Heart left ventricle (tissue), 16 donors: ENCODE measurements around the gene PTPRN2. TPM values are rescaled to one million over a fixed set of nuclear protein-coding genes. Genes with fewer than 3 reads are reported as not detected.

Source experiments
- ATAC-seq, 4 donors: fragments of 200-7000 bp; cut with Tn5 transposase; one replicate each; pipeline ENCODE4 v1.9.1; 2020 to 2022; ENCODE audit warnings: moderate library complexity in 4 of 4, mild to moderate bottlenecking in 3 of 4, moderate number of reproducible peaks in 1 of 4
- DNase-seq, 5 donors: peaks; one replicate each; pipeline ENCODE4 v3.0.0-alpha.2; 2020
- H3K27ac ChIP-seq, 12 donors: fragments of 200-600 bp; sonication (generic) in 4 of 12; one replicate each; pipeline versions ENCODE4 v1.5.0 to v1.8.0; 2016 to 2022; ENCODE audit warnings: mild to moderate bottlenecking in 2 of 12
- H3K27me3 ChIP-seq, 9 donors: fragments of 200-600 bp; sonication (generic) in 2 of 9; one replicate each; pipeline versions ENCODE4 v1.5.1 to v1.8.0; 2016 to 2022; ENCODE audit warnings: mild to moderate bottlenecking in 3 of 9
- H3K36me3 ChIP-seq, 9 donors: fragments of 200-600 bp; sonication (generic) in 2 of 9; one replicate each; pipeline versions ENCODE4 v1.5.0 to v1.8.0; 2018 to 2022; ENCODE audit warnings: mild to moderate bottlenecking in 2 of 9
- H3K4me1 ChIP-seq, 12 donors: fragments of 200-600 bp; sonication (generic) in 4 of 12; one replicate each; pipeline versions ENCODE4 v1.5.0 to v1.8.0; 2016 to 2022; ENCODE audit warnings: mild to moderate bottlenecking in 3 of 12
- H3K4me3 ChIP-seq, 12 donors: fragments of 200-600 bp; sonication (generic) in 4 of 12; one replicate each; pipeline versions ENCODE4 v1.5.0 to v1.8.0; 2017 to 2022; ENCODE audit warnings: mild to moderate bottlenecking in 9 of 12, moderate library complexity in 4 of 12
- H3K9me3 ChIP-seq, 12 donors: fragments of 200-600 bp; sonication (generic) in 4 of 12; one replicate each; pipeline versions ENCODE4 v1.5.0 to v1.8.0; 2016 to 2022; ENCODE audit warnings: mild to moderate bottlenecking in 1 of 12
- POLR2A ChIP-seq, 2 donors: fragments of 450-650 bp; IDR thresholded peaks; one replicate each; pipeline ENCODE4 v1.6.1; 2017; ENCODE audit warnings: antibody characterized with exemption in 2 of 2, mild to moderate bottlenecking in 2 of 2, moderate library complexity in 2 of 2
- whole genome bisulfite sequencing, 4 donors: extraction: QIAGEN DNeasy Blood & Tissue Kit in 2 of 4; methylation state at CpG; one replicate each; pipeline versions ENCODE4 v1.1.5 to v1.1.7; 2013 to 2018; 5-methylcytosine and 5-hydroxymethylcytosine counted together
- intact Hi-C, 10 donors: fragments of 100-400 bp; cut with DNase I; formaldehyde crosslinking; loops; one replicate each; pipeline versions ENCODE4 v1.11.1 to v1.14.2; 2022
- polyA plus RNA-seq, 2 donors: library from polyadenylated mRNA; stranded (reverse); fragments of 200-250 nt; gene quantifications; one replicate each; pipeline ENCODE4 v1.2.3, GENCODE V29; 2013
- total RNA-seq, 9 donors: library from RNA; depleted of rRNA in 2 of 9; stranded (reverse); fragments of >200 nt in 2 of 9; fragmentation: NEBNext Ultra II Directional in 3 of 9; extraction: Animal tissue kit (Norgen Biotek cat#: 25700) in 3 of 9; gene quantifications; one replicate each; pipeline versions ENCODE4 v1.1.0 to v1.2.4, GENCODE V29; 2016 to 2023
- TF ChIP-seq, protein P1 (sequence below), 12 donors: fragments of 200-600 bp; sonication (generic) in 4 of 12; IDR thresholded peaks; one replicate each; pipeline versions ENCODE4 v1.5.0 to v1.8.0; 2018 to 2022; ENCODE audit warnings: antibody characterized with exemption in 12 of 12, mild to moderate bottlenecking in 5 of 12
- donor health status: ischemic (EF 13 %, LVEDD 7.1; RV severe dilation, severe dysfunction).
- donor health status: healthy with polysubstance abuse.
- donor health status: DM: no; HTN: yes; CAD: no.
- donor health status: DM: no; HTN: no; CAD: no.
- donor health status: ischemic (EF 25% LVEDD 6.9; RV normal size, moderate dysfunction).
- donor health status: ischemic (EF 25% LVEDD 5.7; RV mildly dilated, moderate dysfunction).
- donor health status: healthy.
- donor health status: DM: yes; HTN: yes; CAD: no.
- donor health status: ischemic (EF 35%, LVEDD 5.7; RV mildly dilated, moderate dysfunction).
- donor health status: nonischemic (EF 11% LVEDD 7.7; RV severe dilation, severe dysfunction).
- donor health status: DM: yes; HTN: yes; CAD: no.
- donor health status: PGD.
- donor health status: ischemic (EF 29% LVEDD 5.4; RV normal size, mild dysfunction).
- donor health status: nonischemic (EF 23%, LVEDD 6.1; RV moderate dilation, normal function).

Gene PTPRN2
- total and polyA plus RNA-seq, 11 donors, result 0.61 to 2.3 (median 1.3) TPM

- Histone ChIP-seq H3K27me3 (peaks cover 0 to 34% (median 4%) of the 10 kb centered on the region in 9 donors), H3K36me3 (no peaks in the 10 kb centered on the region), H3K9me3 (no peaks in the 10 kb centered on the region), H3K27ac (no peak overlapping the region), H3K4me3 (no peak overlapping the region), H3K4me1 (no peaks in the 10 kb centered on the region)
- ATAC-seq (no peak), DNase-seq (no peak)
- 86 to 96% (median 94%) methylated on average over 9 of the region's 9 CpGs for WGBS, 4 donors
- intact Hi-C loops, result no loop called here
- TF ChIP-seq POLR2A (IDR thresholded peaks at IDR 0.05), result no peak
- TF ChIP-seq, protein P1, sequence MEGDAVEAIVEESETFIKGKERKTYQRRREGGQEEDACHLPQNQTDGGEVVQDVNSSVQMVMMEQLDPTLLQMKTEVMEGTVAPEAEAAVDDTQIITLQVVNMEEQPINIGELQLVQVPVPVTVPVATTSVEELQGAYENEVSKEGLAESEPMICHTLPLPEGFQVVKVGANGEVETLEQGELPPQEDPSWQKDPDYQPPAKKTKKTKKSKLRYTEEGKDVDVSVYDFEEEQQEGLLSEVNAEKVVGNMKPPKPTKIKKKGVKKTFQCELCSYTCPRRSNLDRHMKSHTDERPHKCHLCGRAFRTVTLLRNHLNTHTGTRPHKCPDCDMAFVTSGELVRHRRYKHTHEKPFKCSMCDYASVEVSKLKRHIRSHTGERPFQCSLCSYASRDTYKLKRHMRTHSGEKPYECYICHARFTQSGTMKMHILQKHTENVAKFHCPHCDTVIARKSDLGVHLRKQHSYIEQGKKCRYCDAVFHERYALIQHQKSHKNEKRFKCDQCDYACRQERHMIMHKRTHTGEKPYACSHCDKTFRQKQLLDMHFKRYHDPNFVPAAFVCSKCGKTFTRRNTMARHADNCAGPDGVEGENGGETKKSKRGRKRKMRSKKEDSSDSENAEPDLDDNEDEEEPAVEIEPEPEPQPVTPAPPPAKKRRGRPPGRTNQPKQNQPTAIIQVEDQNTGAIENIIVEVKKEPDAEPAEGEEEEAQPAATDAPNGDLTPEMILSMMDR (IDR thresholded peaks at IDR 0.05), result no peak
These were observed 747.9 kb downstream of the PTPRN2 start for GRCh38 chr7:157839672-157840167.

GRCh38 chr7:157839226-157839625 lies 748.4 kb downstream of the PTPRN2 start:
- ATAC-seq (no peak), DNase-seq (no peak)
- Histone ChIP-seq H3K4me1 (no peaks in the 10 kb centered on the region), H3K27me3 (peaks cover 0 to 29% (median 4%) of the 10 kb centered on the region in 9 donors), H3K36me3 (no peaks in the 10 kb centered on the region), H3K9me3 (no peaks in the 10 kb centered on the region), H3K4me3 (no peak overlapping the region), H3K27ac (no peak overlapping the region)
- WGBS, 4 donors, result 67 to 85% (median 82%) methylated on average over 2 of the region's 2 CpGs
- TF ChIP-seq, protein P1 (IDR thresholded peaks at IDR 0.05), result no peak
- TF ChIP-seq POLR2A (IDR thresholded peaks at IDR 0.05), result no peak
- intact Hi-C loops, result no loop called here

GRCh38 chr7:157837561-157837960 lies 750.1 kb downstream of the PTPRN2 start:
- H3K4me1 ChIP-seq, result no peaks in the 10 kb centered on the region
- DNase-seq (no peak), ATAC-seq (no peak)
- H3K27me3 ChIP-seq, result peaks cover 0 to 15% (median 4%) of the 10 kb centered on the region in 9 donors
- H3K9me3 ChIP-seq, result no peaks in the 10 kb centered on the region
- WGBS, 4 donors, result 87 to 89% (median 89%) methylated on average over 10 of the region's 10 CpGs
- TF ChIP-seq POLR2A (IDR thresholded peaks at IDR 0.05), result no peak
- TF ChIP-seq, protein P1 (IDR thresholded peaks at IDR 0.05), result no peak
- intact Hi-C loops, result no loop called here
- H3K36me3 ChIP-seq, result no peaks in the 10 kb centered on the region
- H3K4me3 ChIP-seq, result no peak overlapping the region
- H3K27ac ChIP-seq, result no peak overlapping the region

DNA sequence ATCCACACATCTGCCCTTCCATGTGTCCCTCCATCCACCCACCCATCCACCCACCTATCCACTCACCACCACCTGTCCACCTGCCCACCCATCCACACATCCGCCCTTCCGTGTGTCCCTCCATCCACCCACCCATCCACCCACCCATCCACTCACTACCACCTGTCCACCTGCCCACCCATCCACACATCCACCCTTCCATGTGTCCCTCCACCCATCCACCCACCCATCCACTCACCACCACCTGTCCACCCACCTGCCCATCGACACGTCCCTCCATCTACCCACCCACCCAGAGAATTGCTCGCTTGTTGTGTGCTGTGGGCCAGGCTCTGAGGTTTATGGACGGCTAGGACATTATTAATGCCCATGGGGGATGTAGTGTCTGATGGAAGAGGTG lies 750.6 kb downstream of the PTPRN2 start:
- H3K9me3 ChIP-seq, result no peaks in the 10 kb centered on the region
- H3K36me3 ChIP-seq, result no peaks in the 10 kb centered on the region
- no peak for DNase-seq
- no peak overlapping the region for H3K27ac ChIP-seq
- no peak for ATAC-seq
- H3K4me3 ChIP-seq, result no peak overlapping the region
- 70 to 79% (median 78%) methylated on average over 6 of the region's 6 CpGs for WGBS, 4 donors
- TF ChIP-seq, protein P1 (IDR thresholded peaks at IDR 0.05), result no peak
- TF ChIP-seq POLR2A (IDR thresholded peaks at IDR 0.05), result no peak
- peaks cover 0 to 10% (median 4%) of the 10 kb centered on the region in 9 donors for H3K27me3 ChIP-seq
- H3K4me1 ChIP-seq, result no peaks in the 10 kb centered on the region
- intact Hi-C loops, result no loop called here
